Measurements from ENCODE around the gene SCYGR4. TPM values are rescaled to one million over a fixed set of nuclear protein-coding genes. Genes with fewer than 3 reads are reported as not detected.

SCYGR4 gene
- total RNA-seq, 3 donors from 2014 or later = not detected

DNA sequence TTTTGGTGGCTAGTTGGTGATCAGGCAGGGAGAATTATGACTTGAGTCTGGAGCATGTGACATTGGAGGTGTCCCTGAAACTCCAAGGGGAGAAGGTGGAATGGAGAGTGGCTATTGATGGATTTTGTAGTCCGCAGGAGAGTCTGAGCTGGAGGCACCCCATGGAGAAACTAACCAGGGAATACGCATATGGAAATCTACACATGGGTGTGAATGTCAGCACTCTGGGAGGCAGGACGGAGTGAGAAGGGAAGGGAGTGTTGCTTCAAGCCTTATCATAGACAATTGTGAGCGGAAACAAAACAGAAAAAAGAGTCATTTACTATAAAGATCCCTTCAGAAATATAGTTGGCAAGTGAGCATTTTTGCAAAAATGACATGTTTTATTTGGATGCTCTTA, 667 bp upstream of the SCYGR4 start:
- no peak overlapping the region for H3K4me3 ChIP-seq
- no peaks in the 10 kb centered on the region for H3K4me1 ChIP-seq (ENCODE audit: low read depth)
- H3K9me3 ChIP-seq = no peaks in the 10 kb centered on the region
- DNase-seq (no peak), ATAC-seq (no peak)
- no peaks in the 10 kb centered on the region for H3K36me3 ChIP-seq (ENCODE audit: low read depth)
- TF ChIP-seq, protein P1, sequence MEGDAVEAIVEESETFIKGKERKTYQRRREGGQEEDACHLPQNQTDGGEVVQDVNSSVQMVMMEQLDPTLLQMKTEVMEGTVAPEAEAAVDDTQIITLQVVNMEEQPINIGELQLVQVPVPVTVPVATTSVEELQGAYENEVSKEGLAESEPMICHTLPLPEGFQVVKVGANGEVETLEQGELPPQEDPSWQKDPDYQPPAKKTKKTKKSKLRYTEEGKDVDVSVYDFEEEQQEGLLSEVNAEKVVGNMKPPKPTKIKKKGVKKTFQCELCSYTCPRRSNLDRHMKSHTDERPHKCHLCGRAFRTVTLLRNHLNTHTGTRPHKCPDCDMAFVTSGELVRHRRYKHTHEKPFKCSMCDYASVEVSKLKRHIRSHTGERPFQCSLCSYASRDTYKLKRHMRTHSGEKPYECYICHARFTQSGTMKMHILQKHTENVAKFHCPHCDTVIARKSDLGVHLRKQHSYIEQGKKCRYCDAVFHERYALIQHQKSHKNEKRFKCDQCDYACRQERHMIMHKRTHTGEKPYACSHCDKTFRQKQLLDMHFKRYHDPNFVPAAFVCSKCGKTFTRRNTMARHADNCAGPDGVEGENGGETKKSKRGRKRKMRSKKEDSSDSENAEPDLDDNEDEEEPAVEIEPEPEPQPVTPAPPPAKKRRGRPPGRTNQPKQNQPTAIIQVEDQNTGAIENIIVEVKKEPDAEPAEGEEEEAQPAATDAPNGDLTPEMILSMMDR (IDR thresholded peaks at IDR 0.05) = no peak
- intact Hi-C loops (cut with DNase I, micrococcal nuclease) = no loop called here

GRCh38 chr2:227623226-227623625, 5.9 kb downstream of the SCYGR4 start:
- DNase-seq (no peak), ATAC-seq (peak; percentile 47)
- H3K36me3 ChIP-seq (ENCODE audit: low read depth) = no peaks in the 10 kb centered on the region
- H3K4me3 ChIP-seq = no peak overlapping the region
- H3K9me3 ChIP-seq = no peaks in the 10 kb centered on the region
- intact Hi-C loops (cut with DNase I, micrococcal nuclease) = no loop called here
- TF ChIP-seq, protein P1 (IDR thresholded peaks at IDR 0.05) = no peak
- H3K4me1 ChIP-seq (ENCODE audit: low read depth) = no peaks in the 10 kb centered on the region

DNA sequence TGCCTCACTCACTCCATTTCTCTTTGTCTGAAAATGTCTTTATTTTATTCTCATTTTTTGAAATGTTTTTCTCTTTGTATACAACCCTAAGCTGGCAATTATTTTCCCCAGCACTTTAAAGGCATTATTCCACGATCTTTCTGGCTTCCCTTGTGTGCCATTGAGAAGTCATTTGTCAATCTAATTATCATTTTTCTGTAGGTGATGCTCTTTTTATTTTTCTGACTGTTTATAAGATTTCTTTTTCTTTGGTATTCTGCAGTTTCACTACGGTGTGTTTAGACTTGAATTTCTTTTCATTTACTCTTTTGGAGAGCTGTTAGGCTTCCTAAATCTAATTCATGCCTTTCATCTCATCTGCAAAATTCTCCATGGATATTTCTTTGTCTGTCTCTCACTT, 8.1 kb downstream of the SCYGR4 start:
- intact Hi-C loops (cut with DNase I, micrococcal nuclease) = no loop called here
- no peaks in the 10 kb centered on the region for H3K9me3 ChIP-seq
- H3K4me3 ChIP-seq = no peak overlapping the region
- DNase-seq (no peak), ATAC-seq (no peak)
- H3K4me1 ChIP-seq (ENCODE audit: low read depth) = no peaks in the 10 kb centered on the region
- TF ChIP-seq, protein P1 (IDR thresholded peaks at IDR 0.05) = no peak
- H3K36me3 ChIP-seq (ENCODE audit: low read depth) = no peaks in the 10 kb centered on the region

GRCh38 chr2:227626580-227627151, 9.4 kb downstream of the SCYGR4 start:
- intact Hi-C loops (cut with DNase I, micrococcal nuclease) = no loop called here
- Histone ChIP-seq H3K9me3 (no peaks in the 10 kb centered on the region), H3K36me3 (ENCODE audit: low read depth) (no peaks in the 10 kb centered on the region), H3K4me1 (ENCODE audit: low read depth) (no peaks in the 10 kb centered on the region), H3K4me3 (no peak overlapping the region)
- TF ChIP-seq, protein P1 (IDR thresholded peaks at IDR 0.05) = no peak
- no peak for DNase-seq
- no peak for ATAC-seq

DNA sequence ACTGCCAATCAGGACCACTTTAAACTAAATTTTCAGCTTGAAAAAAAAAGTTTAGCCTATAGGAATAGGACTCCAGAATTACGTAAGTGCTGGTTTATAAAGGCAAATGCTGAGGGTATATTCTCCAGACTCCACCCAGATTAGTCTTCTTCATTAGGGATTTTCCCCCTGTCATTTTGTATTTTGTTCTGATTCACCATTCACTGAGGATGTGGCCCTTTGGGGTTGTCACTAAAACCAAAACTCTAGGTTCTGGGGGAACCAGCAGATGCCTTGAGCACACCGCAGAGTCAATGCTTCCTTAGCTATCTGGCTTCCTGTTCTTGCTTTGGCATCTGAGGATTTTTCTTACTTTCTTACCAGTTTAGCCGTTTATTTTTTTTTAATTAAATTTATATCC, 10.5 kb downstream of the SCYGR4 start:
- DNase-seq (no peak), ATAC-seq (no peak)
- H3K36me3 ChIP-seq (ENCODE audit: low read depth) = no peaks in the 10 kb centered on the region
- no peaks in the 10 kb centered on the region for H3K4me1 ChIP-seq (ENCODE audit: low read depth)
- no peaks in the 10 kb centered on the region for H3K9me3 ChIP-seq
- intact Hi-C loops (cut with DNase I, micrococcal nuclease) = no loop called here
- TF ChIP-seq, protein P1 (IDR thresholded peaks at IDR 0.05) = no peak
- no peak overlapping the region for H3K4me3 ChIP-seq

GRCh38 chr2:227629435-227629834, 12.1 kb downstream of the SCYGR4 start:
- DNase-seq (no peak), ATAC-seq (no peak)
- TF ChIP-seq, protein P1 (IDR thresholded peaks at IDR 0.05) = no peak
- Histone ChIP-seq H3K4me3 (no peak overlapping the region), H3K4me1 (ENCODE audit: low read depth) (no peaks in the 10 kb centered on the region), H3K9me3 (no peaks in the 10 kb centered on the region), H3K36me3 (ENCODE audit: low read depth) (no peaks in the 10 kb centered on the region)
- intact Hi-C loops (cut with DNase I, micrococcal nuclease) = no loop called here
